ENCODE measurements around the gene DOCK3.

Gene DOCK3

DNA sequence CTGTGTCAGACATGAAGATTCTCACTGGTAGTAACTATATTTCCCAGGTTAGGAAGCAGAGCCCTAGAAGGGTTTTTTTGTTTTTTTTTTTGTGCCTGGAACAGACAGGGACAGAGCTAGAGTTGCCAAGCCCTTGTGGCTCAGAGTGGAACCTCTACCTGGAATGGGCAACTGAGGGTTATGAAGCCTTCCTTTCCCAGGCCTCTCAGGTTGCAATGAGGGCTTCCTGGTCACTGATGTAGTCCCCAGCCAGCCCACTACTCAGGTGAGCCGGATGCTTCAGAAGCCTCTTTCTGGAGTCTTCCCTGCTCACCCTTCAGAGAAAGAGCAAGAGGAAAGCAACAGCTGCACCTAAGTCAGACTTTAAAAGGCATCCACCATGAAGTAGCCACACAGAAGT, 661.5 kb downstream of the DOCK3 start:
- TF ChIP-seq, protein P1, sequence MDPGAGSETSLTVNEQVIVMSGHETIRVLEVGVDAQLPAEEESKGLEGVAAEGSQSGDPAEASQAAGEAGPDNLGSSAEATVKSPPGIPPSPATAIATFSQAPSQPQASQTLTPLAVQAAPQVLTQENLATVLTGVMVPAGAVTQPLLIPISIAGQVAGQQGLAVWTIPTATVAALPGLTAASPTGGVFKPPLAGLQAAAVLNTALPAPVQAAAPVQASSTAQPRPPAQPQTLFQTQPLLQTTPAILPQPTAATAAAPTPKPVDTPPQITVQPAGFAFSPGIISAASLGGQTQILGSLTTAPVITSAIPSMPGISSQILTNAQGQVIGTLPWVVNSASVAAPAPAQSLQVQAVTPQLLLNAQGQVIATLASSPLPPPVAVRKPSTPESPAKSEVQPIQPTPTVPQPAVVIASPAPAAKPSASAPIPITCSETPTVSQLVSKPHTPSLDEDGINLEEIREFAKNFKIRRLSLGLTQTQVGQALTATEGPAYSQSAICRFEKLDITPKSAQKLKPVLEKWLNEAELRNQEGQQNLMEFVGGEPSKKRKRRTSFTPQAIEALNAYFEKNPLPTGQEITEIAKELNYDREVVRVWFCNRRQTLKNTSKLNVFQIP (CRISPR knock-in tag; IDR thresholded peaks at IDR 0.05; ENCODE audit: borderline replicate concordance, low read depth): no peak
- TF ChIP-seq ZFP30 (CRISPR knock-in tag; IDR thresholded peaks at IDR 0.05) (no peak), ESRRG (CRISPR knock-in tag; IDR thresholded peaks at IDR 0.05) (no peak), OSR1 (CRISPR knock-in tag; IDR thresholded peaks at IDR 0.05) (no peak), SNAI2 (CRISPR knock-in tag; IDR thresholded peaks at IDR 0.05) (no peak), ZNF8 (CRISPR knock-in tag; IDR thresholded peaks at IDR 0.05) (no peak), TOX (CRISPR knock-in tag; IDR thresholded peaks at IDR 0.05; ENCODE audit: borderline replicate concordance) (no peak)
- TF ChIP-seq, protein P2, sequence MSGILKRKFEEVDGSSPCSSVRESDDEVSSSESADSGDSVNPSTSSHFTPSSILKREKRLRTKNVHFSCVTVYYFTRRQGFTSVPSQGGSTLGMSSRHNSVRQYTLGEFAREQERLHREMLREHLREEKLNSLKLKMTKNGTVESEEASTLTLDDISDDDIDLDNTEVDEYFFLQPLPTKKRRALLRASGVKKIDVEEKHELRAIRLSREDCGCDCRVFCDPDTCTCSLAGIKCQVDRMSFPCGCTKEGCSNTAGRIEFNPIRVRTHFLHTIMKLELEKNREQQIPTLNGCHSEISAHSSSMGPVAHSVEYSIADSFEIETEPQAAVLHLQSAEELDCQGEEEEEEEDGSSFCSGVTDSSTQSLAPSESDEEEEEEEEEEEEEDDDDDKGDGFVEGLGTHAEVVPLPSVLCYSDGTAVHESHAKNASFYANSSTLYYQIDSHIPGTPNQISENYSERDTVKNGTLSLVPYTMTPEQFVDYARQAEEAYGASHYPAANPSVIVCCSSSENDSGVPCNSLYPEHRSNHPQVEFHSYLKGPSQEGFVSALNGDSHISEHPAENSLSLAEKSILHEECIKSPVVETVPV (CRISPR knock-in tag; IDR thresholded peaks at IDR 0.05): no peak
- no peak for ATAC-seq

DNA sequence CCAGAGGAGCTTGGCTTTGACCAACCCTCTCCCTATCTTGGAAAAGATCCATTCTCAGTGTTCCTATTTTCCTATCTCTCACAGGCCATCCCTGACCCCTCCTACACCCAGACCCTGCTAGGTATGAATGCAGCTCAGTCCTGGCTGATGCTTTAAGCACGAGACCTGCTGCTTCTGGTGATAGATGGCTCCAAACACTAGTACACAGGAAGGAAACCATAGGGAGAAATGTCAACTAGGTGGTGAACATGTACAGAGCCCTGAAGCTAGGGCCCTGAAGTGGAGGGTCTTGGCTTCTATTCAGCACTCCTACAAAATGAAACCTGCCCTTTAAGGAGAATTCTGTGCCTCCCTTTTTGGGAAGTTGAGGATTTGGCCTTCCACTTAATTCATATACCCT, 662.9 kb downstream of the DOCK3 start:
- no peak for TF ChIP-seq CSDC2 (CRISPR knock-in tag; IDR thresholded peaks at IDR 0.05)
- TF ChIP-seq, protein P3, sequence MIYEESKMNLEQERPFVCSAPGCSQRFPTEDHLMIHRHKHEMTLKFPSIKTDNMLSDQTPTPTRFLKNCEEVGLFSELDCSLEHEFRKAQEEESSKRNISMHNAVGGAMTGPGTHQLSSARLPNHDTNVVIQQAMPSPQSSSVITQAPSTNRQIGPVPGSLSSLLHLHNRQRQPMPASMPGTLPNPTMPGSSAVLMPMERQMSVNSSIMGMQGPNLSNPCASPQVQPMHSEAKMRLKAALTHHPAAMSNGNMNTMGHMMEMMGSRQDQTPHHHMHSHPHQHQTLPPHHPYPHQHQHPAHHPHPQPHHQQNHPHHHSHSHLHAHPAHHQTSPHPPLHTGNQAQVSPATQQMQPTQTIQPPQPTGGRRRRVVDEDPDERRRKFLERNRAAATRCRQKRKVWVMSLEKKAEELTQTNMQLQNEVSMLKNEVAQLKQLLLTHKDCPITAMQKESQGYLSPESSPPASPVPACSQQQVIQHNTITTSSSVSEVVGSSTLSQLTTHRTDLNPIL (CRISPR knock-in tag; IDR thresholded peaks at IDR 0.05; ENCODE audit: low read depth): no peak
- TF ChIP-seq ESRRG (CRISPR knock-in tag; IDR thresholded peaks at IDR 0.05): no peak
- no peak for TF ChIP-seq ISL1 (CRISPR knock-in tag; IDR thresholded peaks at IDR 0.05)
- no peak for TF ChIP-seq TCF4 (CRISPR knock-in tag; IDR thresholded peaks at IDR 0.05; ENCODE audit: borderline replicate concordance)
- TF ChIP-seq ZNF8 (CRISPR knock-in tag; IDR thresholded peaks at IDR 0.05): no peak
- TF ChIP-seq ZC3H10 (CRISPR knock-in tag; IDR thresholded peaks at IDR 0.05): no peak
- no peak for TF ChIP-seq OSR1 (CRISPR knock-in tag; IDR thresholded peaks at IDR 0.05)
- ATAC-seq: no peak

DNA sequence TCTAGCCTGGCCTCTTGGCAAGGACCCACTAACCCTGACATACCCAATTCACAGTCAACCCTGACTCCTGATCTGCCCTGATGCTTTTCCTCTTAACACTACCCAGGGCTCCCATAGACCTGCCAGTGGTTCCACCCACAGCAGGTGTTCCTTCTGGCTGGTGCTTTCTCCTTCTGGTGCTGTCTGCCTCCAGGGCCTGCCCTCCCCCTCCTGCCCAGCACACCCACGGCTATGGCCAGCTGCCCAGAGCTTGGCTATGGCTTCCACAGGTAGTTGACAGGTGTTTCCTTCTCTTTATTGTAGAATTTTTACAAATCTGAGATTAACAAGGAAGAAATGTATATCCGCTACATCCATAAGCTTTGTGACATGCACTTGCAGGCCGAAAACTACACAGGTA, 663.9 kb downstream of the DOCK3 start:
- no peak for ATAC-seq
- TF ChIP-seq SNAI2 (CRISPR knock-in tag; IDR thresholded peaks at IDR 0.05) (no peak), ESRRG (CRISPR knock-in tag; IDR thresholded peaks at IDR 0.05) (no peak), GLIS3 (CRISPR knock-in tag; IDR thresholded peaks at IDR 0.05) (no peak), ZC3H10 (CRISPR knock-in tag; IDR thresholded peaks at IDR 0.05) (no peak), OSR1 (CRISPR knock-in tag; IDR thresholded peaks at IDR 0.05) (no peak), ZNF565 (CRISPR knock-in tag; conservative IDR thresholded peaks at IDR 0.05; ENCODE audit: low read depth) (no peak), ZFP3 (CRISPR knock-in tag; IDR thresholded peaks at IDR 0.05) (no peak), TCF4 (CRISPR knock-in tag; IDR thresholded peaks at IDR 0.05; ENCODE audit: borderline replicate concordance) (no peak), ZNF8 (CRISPR knock-in tag; IDR thresholded peaks at IDR 0.05) (no peak), ZNF70 (CRISPR knock-in tag; IDR thresholded peaks at IDR 0.05) (no peak), RARB (CRISPR knock-in tag; IDR thresholded peaks at IDR 0.05) (no peak), PPARA (CRISPR knock-in tag; IDR thresholded peaks at IDR 0.05; ENCODE audit: borderline replicate concordance) (no peak), CSDC2 (CRISPR knock-in tag; IDR thresholded peaks at IDR 0.05) (no peak), TOX (CRISPR knock-in tag; IDR thresholded peaks at IDR 0.05; ENCODE audit: borderline replicate concordance) (no peak)
- TF ChIP-seq, protein P1 (CRISPR knock-in tag; IDR thresholded peaks at IDR 0.05; ENCODE audit: borderline replicate concordance, low read depth): no peak
- TF ChIP-seq, protein P3 (CRISPR knock-in tag; IDR thresholded peaks at IDR 0.05; ENCODE audit: low read depth): no peak
- TF ChIP-seq, protein P4, sequence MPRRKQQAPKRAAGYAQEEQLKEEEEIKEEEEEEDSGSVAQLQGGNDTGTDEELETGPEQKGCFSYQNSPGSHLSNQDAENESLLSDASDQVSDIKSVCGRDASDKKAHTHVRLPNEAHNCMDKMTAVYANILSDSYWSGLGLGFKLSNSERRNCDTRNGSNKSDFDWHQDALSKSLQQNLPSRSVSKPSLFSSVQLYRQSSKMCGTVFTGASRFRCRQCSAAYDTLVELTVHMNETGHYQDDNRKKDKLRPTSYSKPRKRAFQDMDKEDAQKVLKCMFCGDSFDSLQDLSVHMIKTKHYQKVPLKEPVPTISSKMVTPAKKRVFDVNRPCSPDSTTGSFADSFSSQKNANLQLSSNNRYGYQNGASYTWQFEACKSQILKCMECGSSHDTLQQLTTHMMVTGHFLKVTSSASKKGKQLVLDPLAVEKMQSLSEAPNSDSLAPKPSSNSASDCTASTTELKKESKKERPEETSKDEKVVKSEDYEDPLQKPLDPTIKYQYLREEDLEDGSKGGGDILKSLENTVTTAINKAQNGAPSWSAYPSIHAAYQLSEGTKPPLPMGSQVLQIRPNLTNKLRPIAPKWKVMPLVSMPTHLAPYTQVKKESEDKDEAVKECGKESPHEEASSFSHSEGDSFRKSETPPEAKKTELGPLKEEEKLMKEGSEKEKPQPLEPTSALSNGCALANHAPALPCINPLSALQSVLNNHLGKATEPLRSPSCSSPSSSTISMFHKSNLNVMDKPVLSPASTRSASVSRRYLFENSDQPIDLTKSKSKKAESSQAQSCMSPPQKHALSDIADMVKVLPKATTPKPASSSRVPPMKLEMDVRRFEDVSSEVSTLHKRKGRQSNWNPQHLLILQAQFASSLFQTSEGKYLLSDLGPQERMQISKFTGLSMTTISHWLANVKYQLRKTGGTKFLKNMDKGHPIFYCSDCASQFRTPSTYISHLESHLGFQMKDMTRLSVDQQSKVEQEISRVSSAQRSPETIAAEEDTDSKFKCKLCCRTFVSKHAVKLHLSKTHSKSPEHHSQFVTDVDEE (CRISPR knock-in tag; IDR thresholded peaks at IDR 0.05): no peak
- TF ChIP-seq, protein P5, sequence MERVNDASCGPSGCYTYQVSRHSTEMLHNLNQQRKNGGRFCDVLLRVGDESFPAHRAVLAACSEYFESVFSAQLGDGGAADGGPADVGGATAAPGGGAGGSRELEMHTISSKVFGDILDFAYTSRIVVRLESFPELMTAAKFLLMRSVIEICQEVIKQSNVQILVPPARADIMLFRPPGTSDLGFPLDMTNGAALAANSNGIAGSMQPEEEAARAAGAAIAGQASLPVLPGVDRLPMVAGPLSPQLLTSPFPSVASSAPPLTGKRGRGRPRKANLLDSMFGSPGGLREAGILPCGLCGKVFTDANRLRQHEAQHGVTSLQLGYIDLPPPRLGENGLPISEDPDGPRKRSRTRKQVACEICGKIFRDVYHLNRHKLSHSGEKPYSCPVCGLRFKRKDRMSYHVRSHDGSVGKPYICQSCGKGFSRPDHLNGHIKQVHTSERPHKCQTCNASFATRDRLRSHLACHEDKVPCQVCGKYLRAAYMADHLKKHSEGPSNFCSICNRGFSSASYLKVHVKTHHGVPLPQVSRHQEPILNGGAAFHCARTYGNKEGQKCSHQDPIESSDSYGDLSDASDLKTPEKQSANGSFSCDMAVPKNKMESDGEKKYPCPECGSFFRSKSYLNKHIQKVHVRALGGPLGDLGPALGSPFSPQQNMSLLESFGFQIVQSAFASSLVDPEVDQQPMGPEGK (CRISPR knock-in tag; IDR thresholded peaks at IDR 0.05; ENCODE audit: borderline replicate concordance): no peak
